ENCODE measurements around the gene IGDCC3.
"Not testable (repeated sequence)": the region's sequence is repeated elsewhere in the genome, so short reads cannot be mapped to it uniquely, and the experiment has no call there.

Gene IGDCC3

DNA sequence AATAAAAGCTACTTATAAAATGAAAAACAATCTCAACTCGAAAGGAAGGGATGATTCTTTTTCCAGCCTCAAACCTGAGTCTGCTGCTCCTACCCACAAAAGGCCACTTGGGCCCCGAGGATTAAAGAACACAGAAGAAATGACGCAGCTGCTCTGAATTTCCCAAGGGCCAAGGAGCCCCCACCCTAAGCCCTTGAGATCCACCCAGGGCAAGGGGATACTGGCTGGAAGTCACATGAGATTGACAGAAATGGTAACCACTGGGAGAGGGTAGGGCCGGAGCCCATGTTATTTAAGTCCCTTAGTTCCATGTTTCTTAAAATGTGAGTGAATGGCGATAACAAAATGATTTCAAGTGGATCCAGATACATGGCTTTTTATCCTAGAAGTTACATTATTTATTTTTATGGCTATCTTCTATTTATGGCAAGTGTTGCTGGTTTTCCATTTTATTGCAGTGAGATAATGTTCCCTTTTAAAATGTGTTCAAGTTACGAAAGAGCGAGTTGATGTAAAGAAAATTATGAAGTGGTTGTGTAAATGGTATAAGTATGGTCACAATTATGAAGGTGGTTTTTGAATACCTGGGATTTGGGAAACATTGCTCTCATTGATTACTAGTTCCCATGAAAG lies 28.1 kb upstream of the IGDCC3 start:
- DNase-seq, result no peak

DNA sequence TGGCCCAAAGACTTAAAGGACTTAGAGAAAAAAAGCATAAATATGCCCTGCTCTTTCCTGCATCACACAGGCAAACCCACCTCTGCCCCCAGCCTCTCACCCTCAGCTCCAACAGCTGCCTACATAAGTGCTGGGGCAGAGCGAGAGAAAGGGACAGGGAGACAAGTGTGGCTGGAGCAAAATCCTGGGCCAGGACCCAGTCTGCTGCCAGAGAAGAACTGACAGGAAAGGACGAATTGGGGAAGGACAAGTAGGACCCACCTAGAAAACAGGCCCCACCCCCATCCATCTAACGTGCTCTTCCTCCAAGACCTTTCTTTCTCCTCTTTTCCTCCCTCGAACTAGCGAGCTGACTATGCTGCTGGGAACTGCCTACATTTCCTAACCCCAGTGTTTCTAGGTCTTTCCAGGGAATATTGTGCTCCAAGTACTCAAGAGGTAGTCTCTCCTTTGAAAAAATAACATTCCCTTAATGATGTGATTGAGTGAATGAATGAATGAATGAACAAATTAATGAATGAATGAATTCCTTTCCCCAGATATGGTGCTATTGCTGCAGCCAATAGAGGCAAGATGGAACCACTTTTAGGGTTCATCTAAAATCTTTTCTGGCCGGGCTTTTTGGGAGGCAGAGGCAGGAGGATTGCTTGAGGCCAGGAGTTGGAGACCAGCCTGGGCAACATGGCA lies 26.5 kb upstream of the IGDCC3 start:
- DNase-seq, result no peak

DNA sequence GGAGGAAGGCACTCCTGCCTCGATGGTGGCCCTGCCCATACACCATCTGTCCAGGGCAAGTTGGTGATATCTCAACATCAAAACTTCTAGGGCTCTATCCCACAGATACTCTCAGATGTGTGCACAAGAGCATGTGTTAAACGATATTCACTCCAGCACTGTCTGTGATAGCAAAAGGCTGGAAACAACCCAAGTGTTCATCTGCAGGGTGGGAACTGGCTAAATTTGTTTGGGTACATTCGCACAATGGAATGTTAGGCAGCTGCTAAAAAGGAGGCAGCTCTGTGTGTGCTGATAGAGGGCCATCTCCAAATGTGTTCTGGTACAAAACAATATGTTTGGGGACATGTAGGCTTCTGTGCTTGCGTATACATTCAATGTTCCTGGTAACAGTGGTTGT lies 25.2 kb upstream of the IGDCC3 start:
- no peak for DNase-seq

DNA sequence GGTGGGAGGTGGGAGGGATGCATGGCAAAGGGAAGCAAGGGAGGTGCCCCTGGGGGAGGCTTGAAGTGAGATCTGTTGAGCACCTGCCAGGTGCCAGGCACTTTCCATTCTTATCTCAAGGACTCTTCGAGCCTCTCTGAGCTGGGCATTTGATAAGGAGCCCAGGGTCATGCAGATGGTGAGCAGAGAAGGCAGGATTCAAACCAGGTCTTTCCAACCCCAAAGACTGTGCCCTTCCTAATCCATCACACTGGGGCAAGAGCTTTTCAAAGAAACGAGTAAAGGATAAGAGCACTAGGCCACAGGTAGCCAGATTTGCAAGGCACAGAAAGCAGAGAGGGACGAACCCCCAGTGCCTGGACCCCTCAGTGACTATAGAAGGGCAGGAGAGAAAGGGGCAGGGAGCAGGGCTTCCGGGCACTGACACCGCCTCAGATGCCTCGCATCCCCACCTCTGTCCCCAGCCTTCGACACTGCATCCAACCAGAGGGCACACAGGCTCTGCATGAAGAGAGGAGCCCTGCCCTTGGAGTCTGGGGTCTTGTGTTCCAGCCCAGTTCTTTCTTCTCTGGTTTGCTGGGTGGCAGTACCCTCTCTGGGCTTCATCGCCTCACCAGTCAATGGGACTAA lies 23.9 kb upstream of the IGDCC3 start:
- no peak for DNase-seq

DNA sequence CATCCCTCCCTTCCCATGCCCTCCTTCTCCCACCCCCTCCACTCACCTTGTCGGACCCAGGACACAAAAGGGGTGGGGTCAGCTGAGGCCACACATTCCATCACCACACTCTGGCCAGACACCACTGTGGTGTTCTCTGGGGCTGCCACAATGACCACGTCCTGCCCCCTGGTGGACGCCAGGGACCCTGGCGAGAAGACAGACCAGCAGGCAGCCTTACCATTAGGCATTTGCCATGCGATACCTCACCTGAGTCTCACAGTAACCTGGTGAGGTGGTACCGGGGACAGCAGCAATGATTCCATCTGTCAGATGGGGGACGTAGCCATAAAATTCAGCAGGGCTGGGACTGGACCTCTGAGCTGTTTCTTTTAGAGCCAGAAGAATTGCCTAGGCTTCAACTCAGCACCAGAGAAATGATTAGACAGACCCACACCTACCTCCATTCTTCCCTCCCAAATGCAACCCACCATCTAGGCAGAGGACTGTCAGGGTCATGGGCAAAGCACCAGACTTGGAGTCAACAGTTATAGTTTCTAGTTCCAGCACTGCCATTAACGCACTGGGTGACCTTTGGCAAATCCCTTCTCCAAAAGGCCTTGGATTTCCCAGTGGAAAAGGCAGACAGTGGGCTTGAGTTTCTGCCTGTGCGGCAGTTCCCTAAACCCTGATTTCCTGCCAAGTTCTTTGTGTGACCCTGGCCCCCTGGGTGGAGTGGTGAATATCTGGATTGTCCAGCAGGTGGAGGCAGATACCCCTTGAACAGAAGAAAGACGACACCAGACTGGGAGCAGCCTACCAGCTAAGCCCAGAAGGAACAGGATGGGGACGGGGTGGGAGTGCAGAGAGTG lies 23.2 kb upstream of the IGDCC3 start:
- DNase-seq, result peak; percentile 31

DNA sequence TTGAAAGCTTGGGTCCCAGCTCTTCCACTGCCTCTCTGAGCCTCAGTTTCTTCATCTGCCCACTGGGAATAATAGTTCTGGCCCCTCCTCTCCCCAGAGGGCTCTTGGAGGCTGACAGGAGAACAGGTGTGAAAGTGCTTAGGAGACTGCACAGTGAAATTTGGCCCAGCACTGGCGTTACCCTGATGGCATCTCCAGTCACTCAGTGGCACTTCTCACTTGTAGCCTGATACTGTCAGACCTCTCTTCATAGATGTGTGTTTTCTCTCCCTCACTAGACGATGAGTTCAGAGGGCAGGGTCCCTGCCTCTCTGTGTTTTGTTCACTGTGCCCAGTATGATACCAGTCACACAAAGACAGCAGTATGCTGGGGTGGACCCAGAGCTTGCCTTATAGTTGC lies 22.2 kb upstream of the IGDCC3 start:
- no peak for DNase-seq

DNA sequence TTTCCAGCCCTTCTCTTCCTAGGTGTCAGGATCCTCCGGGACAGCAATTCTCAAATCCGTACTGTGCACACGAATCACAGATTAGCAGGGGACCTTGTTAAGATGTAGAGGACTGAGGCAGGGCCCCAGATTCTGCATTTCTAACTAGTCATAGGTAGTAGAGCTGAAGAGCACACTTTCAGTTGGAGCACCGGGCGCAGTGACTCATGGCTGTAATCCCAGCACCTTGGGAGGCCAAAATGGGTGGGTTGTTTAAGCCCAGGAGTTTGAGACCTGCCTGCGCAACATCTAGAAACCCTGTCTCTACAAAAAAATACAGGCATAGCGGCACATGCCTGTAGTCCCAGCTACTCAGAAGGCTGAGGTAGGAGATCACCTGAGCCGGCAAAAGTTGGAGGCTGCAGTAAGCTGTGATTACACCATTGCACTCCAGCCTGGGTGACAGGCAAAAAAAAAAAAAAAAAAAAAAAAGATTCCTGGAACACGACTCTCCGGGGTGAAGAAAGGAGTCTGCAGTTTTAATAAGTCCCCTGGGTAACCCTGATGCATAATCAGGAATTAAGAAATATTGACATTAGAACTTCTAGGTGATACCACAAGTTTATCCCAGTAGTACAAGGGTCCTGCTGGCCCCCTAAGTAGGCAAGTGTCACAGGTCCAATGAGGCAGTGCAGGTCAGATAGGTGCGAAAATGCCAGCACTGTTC lies 21.4 kb upstream of the IGDCC3 start:
- DNase-seq, result no peak

DNA sequence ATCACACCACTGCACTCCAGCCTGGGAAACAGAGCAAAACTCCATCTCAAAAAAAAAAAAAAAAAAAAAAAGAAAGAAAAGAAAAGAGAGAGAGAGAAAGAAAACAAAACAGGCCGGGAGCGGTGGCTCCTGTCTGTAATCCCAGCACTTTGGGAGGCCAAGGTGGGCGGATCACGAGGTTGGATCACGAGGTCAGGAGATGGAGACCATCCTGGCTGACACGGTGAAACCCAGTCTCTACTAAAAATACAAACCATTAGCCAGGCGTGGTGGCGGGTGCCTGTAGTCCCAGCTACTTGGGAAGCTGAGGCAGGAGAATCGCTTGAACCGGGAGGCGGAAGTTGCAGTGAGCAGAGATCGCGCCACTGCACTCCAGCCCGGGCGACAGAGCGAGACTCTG lies 20.7 kb upstream of the IGDCC3 start:
- not testable (repeated sequence) for DNase-seq

DNA sequence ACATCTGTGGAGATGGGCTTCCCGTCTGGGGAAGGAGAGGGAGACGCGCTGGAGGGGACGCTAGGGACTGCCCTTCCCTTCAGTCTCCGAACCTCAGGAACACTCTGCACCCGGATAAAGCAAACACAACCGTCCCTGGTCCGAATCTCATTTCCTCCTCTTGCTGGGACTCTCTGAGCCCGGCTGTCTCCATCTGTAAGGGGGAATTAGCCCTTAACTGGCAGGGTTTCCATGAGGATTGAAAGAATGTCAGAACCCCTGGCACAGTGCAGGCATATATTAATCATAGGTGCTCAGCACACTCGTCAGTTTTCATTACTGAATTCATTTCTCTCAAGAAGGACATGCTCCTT lies 19.1 kb upstream of the IGDCC3 start:
- no peak for DNase-seq

DNA sequence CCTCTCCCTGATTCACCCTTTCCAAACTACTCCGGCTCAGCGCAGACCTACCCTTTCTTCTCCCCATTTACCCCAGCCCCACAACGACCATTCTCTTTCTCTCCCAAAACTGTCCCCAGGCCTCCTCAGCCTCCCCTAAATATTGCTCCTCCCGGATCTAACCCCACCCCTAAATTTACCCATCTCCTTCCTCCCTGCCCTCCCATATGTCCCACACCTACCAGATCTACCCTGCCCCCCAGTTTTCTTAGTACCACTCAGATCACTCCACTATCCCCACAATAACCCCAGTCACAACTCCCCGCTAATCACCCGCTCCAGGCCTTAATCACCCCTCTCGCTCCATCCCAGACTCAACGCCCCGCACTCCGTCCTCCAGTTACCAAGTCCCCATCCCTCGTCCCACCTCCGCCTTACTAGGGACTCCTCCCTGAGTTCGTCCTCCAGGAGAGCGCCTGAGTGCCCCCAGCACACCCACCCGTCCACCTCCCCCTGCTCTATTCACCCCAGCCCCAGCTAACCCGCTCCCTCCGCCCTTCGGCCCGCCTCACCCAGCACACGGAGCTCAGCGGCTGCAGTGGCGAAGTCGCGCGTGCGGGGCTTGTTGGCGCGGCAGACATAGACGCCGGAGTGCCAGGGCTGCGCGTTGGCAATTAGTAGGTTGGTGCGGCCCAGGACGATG lies 18.6 kb upstream of the IGDCC3 start:
- no peak for DNase-seq

DNA sequence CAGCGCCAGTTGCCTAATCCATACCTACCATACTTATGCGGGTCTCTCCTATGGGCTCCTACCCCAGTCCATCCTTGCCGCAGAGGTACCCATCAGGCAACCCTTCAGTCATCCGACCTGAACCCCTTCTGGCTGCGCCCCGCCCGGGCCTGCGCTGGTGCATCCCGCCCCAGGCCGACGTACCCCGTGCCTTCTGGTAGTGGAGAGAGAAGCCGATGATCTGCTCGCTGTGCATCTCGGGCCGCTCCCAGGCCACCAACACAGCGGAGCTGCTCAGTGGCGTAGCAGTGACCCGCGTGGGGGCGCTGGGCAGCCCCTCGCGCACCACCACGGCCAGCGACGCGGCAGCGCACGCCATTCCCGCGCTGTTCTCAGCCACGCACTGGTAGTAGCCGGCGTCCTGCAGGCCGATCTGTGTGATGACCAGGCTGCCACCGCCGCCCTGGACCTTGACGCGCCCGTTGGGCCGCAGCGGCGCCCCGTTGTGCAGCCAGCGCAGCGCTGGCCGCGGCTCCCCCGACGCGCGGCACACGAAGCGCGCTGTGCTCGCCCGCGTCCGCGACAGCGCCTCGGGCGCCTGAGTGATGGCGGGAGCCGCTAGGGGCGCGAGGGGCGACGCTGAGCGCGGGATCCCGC lies 17.9 kb upstream of the IGDCC3 start:
- DNase-seq, result no peak

DNA sequence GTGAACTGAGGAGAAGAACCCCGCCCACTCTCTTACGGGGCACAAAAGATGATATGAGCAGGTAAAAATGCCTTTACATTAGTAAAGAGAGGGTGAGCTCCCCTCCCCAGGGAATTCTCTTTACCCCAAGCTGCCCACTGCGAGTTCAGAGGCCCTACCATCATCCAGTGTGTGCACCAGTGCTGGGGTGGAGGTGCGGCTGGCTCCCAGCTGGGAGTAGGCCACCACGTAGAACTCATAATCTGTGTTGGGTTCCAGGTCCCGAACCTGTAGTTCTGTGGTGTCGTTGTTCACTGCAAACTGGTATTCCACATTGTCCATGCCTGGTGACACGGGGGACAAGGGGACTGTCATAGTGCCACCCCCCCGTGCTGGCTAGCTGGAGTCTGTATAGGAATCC lies 17.1 kb upstream of the IGDCC3 start:
- no peak for DNase-seq

DNA sequence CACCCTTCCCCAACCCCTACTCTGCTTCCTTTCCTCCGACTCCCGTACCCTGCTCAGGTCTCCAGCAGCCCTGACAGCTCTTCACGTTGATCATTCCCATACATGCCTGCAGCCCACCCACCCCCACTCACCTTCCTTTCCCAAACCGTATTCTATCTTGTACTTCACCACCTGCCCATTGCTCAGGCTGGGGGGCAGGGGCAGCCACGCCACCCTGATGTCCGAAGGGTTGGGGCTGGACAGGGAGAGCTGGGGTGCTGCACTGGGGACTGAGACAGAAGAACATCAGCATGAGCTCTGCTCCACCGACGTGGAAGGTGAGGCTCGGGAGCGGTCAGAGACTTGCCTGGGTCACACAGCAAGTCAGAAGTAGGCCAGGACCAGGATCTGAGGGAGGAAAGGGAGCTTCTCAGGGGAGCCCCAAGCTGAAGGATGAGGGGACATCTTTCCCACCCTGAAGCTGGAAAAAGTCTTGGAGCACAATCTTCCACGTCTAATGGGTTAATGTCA lies 16.5 kb upstream of the IGDCC3 start:
- no peak for DNase-seq

DNA sequence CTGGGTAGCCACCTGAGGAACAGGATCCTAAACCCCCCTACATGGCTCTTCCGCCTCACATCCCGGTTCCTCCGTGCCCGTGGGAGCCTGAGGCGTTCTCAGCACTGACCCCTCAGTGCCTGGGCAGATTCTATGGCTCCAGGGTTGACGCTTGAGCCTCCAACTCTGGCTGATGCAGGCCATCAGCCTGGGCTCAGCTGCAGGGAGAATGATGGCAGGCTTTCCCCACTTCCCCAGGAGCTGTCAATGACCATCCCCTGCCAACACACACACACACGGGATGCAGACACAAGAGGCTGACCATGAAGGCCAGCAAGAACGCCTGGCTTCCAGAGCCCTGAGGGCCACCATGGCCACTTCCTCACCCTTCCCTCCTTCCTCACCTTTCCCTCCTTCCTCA lies 15.8 kb upstream of the IGDCC3 start:
- DNase-seq, result no peak

DNA sequence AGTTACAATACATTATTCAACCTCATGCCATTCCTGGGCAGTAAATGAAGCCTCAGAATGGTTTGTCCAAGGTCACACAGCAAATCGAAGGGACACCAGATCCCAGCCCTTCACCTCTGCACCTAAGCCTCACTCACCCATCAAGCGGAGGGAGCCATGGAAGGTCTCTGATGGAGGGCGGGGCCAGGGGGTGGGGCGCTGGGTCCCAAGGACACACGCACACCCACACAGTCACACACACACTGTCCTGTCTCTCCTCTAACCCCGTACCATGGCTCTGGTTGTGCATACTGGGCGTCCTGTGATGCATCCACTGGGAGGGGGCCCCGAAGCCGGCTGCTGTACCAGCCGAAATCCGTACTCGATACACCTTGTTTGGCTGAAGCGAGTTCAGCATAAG lies 15.3 kb upstream of the IGDCC3 start:
- DNase-seq, result no peak

DNA sequence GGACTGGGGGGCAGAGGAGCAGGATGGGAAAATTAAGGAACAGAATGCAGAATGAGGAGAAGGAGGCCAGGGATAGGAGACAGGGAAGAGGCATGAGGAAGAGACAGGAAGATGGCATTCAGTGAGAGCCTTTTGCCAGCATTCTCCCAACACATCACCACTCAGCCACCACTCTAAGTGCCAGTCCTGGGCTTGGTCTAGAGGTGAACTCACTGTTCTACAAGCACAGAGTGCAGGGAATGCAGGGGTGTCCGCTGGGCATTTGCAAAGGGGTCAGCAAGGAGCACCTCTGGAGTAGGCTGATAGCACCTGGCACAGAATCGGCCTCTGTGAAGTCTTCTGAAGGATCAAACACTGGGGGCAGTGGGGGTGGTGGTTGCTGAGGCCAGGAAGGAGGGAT lies 14.6 kb upstream of the IGDCC3 start:
- no peak for DNase-seq

DNA sequence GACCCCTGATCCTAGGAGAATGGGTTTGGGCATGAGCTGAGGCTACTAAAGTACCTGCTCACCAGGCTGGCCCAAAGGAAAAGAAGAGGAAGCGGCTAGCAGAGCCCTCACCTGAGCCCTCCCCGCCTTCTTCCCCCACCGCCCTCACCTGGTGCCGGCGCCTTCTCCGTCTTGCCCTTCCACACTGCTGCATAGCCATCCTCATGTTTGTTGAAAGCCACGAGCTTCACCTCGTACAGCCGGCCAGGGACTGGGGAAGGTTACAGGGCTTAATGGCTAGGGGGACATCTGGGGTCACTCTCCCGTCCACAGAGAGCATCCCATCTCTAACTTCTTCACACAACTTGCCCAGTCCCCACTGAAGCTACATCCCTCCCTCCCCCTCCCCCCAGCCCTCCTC lies 13.9 kb upstream of the IGDCC3 start:
- no peak for DNase-seq

DNA sequence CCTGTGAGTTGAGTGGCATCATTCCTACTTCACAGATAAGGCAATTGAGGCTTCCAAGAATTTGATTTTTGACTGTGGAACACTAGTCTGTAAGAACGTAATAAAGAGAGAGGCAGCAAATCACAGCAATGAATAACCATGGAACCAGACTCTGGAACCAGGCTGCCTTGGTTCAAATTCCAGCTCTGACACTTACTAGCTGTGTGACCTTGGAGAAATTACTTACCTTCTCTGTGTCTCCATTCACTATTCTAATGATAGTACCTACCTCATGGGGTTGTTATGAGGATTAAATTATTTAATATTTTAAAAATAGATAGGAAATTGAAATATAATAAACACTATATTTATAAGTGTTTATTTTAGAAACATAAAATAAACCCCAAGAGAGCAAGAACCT lies 12.6 kb upstream of the IGDCC3 start:
- DNase-seq, result no peak

DNA sequence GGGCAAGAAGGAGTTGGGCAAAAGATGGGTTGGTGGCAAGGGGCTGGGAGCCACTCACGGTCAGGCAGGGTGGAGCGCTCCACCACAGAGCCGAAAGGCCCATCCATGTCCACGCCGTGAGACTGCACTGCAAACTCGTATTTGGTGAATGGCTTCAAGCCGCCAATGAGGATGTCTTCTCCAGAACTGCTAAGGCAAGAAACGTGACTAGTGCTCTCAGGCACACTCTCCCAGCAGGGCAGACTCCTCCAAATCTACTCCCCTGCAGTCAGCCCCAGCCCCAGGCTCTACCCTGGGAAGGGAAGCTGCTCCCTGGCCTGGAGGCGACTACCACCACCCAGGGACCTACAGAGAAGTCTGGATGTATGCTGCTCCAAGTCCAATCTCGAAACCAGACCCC lies 11.4 kb upstream of the IGDCC3 start:
- DNase-seq, result no peak

DNA sequence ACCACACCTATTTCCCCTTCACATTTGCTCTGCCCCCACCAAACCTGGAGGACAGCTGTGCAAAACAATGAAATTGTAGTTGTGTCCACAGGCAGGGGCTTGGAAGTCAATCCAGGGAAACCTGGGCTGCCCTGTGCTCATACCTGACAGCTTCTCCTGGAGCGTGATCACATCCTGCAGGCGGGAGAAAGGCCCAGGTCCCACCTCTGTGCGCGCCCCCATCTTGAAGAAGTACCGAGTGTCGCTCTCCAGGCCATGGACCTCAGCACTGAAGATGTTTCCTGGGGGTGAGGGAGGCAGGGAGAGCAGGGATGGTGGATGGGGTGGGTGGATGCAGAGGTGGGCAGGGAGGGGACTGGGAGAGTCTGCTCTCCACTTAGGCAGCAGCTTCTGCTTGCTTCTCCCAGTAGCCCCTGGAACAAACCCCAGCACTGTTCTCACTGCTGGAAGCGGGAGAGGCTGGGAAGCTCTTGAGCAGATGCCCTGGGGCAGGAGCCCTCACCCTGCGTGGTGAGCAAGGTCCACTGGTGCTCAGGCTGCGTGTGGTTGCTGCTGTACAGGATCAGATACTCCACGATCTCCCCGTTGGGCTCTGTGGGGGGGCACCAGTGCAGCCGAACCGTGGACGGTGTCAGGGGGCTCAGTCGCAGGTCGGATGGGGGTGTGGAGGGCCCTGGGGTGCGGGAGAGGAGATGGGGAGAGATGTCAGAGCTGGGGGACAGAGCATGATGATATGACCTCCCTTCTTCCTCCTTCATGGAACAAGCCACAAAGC lies 10.7 kb upstream of the IGDCC3 start:
- no peak for DNase-seq

DNA sequence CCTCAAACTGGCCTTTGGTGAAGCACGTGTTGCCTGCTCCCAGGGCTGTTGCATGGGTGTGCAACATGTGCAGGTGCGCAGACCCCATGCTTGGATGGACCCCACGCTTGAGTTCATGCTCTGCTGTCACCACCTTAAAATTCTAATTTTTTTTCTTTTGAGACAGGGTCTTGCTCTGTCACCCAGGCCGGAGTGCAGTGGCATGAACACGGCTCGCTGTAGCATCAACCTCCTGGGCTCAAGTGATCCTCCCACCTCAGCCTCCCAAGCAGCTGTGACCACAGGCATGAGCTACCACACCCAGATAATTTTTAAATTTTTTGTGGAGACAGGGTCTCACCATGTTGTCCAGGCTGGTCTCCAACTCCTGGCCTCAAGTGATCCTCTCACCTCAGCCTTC lies 9.1 kb upstream of the IGDCC3 start:
- no peak for DNase-seq

All from activated CD4-positive, alpha-beta T cell treated with anti-CD3 and anti-CD28 coated beads, Interleukin-2, amount 50 U/mL, for 1 hour (primary cell).